Neural cell (in vitro differentiated cells): ENCODE measurements around the gene GABRB2. TPM values are rescaled to one million over a fixed set of nuclear protein-coding genes. Genes with fewer than 3 reads are reported as not detected.

Source experiments
- H2AFZ ChIP-seq: fragments of 200-600, 300-800 bp; sonication (generic), shearing (Covaris generic); 2 replicates; pipeline ENCODE4 v1.6.0; 2014; ENCODE audit warnings: low read depth, mild to moderate bottlenecking, antibody characterized with exemption, low read length, moderate library complexity
- H3F3A ChIP-seq: fragments of 200-600 bp; shearing (Covaris generic); 2 replicates; pipeline ENCODE4 v1.6.1; 2016; ENCODE audit warnings: mild to moderate bottlenecking, moderate library complexity, mixed read lengths, antibody characterized with exemption, low read length; ENCODE audit not compliant: insufficient read depth, poor library complexity, severe bottlenecking
- H3K27ac ChIP-seq: fragments of 200-600, 300-800 bp; sonication (generic), shearing (Covaris generic); 2 replicates; pipeline ENCODE4 v1.5.1; 2014; ENCODE audit warnings: mild to moderate bottlenecking, low read length, moderate library complexity
- H3K27me3 ChIP-seq: fragments of 300-800, 200-600 bp; sonication (generic), shearing (Covaris generic); 2 replicates; pipeline ENCODE4 v1.6.0; 2014; ENCODE audit warnings: mild to moderate bottlenecking, low read depth, low read length, moderate library complexity; ENCODE audit not compliant: insufficient read depth
- H3K36me3 ChIP-seq: fragments of 300-800, 200-600 bp; sonication (generic), shearing (Covaris generic); 2 replicates; pipeline ENCODE4 v1.5.1; 2014; ENCODE audit warnings: mild to moderate bottlenecking, antibody characterized with exemption, low read length, moderate library complexity; ENCODE audit not compliant: insufficient read depth
- H3K4me2 ChIP-seq: fragments of 300-800, 200-600 bp; sonication (generic), shearing (Covaris generic); 2 replicates; pipeline ENCODE4 v1.6.0; 2014; ENCODE audit warnings: mild to moderate bottlenecking, low read length
- H3K4me3 ChIP-seq: fragments of 300-800, 200-600 bp; sonication (generic), shearing (Covaris generic); 2 replicates; pipeline ENCODE4 v1.5.1; 2014; ENCODE audit warnings: mild to moderate bottlenecking, low read length, moderate library complexity
- H3K79me2 ChIP-seq: fragments of 200-600 bp; shearing (Covaris generic); replicated peaks from 2 replicates; pipeline ENCODE4 v1.6.0; 2014; ENCODE audit warnings: mild to moderate bottlenecking, low read length, moderate library complexity; ENCODE audit not compliant: insufficient read depth
- H3K9ac ChIP-seq: fragments of 300-800, 200-600 bp; sonication (generic), shearing (Covaris generic); 2 replicates; pipeline ENCODE4 v1.6.1; 2016; ENCODE audit warnings: mild to moderate bottlenecking, low read length, mixed read lengths
- H3K9me2 ChIP-seq: fragments of 200-600 bp; shearing (Covaris generic); 2 replicates; pipeline ENCODE4 v1.6.1; 2016; ENCODE audit warnings: mild to moderate bottlenecking, low read length, mixed read lengths; ENCODE audit not compliant: insufficient read depth
- H3K9me3 ChIP-seq: fragments of 200-600, 300-800 bp; sonication (generic), shearing (Covaris generic); 2 replicates; pipeline ENCODE4 v1.6.1; 2016; ENCODE audit warnings: mild to moderate bottlenecking, mixed run types, low read length, moderate library complexity, mixed read lengths
- H4K20me1 ChIP-seq: fragments of 200-600 bp; shearing (Covaris generic); 2 replicates; pipeline ENCODE4 v1.6.1; 2016; ENCODE audit warnings: mild to moderate bottlenecking, mixed run types; ENCODE audit not compliant: insufficient read depth
- CTCF ChIP-seq: fragments of 450-650 bp; IDR thresholded peaks from 2 replicates; pipeline ENCODE4 v1.5.1; 2014; ENCODE audit warnings: antibody characterized with exemption, mild to moderate bottlenecking, moderate library complexity; ENCODE audit not compliant: poor library complexity, severe bottlenecking
- EP300 ChIP-seq: fragments of 450-650 bp; conservative IDR thresholded peaks from 2 replicates; pipeline ENCODE4 v1.6.1; 2014; ENCODE audit warnings: antibody characterized with exemption, mild to moderate bottlenecking, moderate library complexity; ENCODE audit not compliant: poor library complexity, severe bottlenecking
- EZH2 ChIP-seq: fragments of 200-600, 300-800 bp; shearing (Covaris generic), sonication (generic); IDR thresholded peaks from 2 replicates; pipeline ENCODE4 v1.6.1; 2014; ENCODE audit warnings: antibody characterized with exemption, low read length, borderline replicate concordance, mild to moderate bottlenecking; ENCODE audit not compliant: insufficient read depth, poor library complexity, severe bottlenecking
- MXI1 ChIP-seq: fragments of 450-650 bp; conservative IDR thresholded peaks from 2 replicates; pipeline ENCODE4 v1.6.1; 2014; ENCODE audit warnings: antibody characterized with exemption, mild to moderate bottlenecking; ENCODE audit not compliant: poor library complexity, severe bottlenecking
- POLR2AphosphoS5 ChIP-seq: IDR thresholded peaks from 2 replicates; pipeline ENCODE4 v1.6.1; 2012
- RAD21 ChIP-seq: fragments of 450-650 bp; conservative IDR thresholded peaks from 2 replicates; pipeline ENCODE4 v1.6.1; 2014; ENCODE audit warnings: antibody characterized with exemption, mild to moderate bottlenecking, moderate library complexity
- REST ChIP-seq: IDR thresholded peaks from 2 replicates; pipeline ENCODE4 v1.6.1; 2012; ENCODE audit warnings: borderline replicate concordance
- SMC3 ChIP-seq: fragments of 450-650 bp; conservative IDR thresholded peaks from 2 replicates; pipeline ENCODE4 v1.6.1; 2014; ENCODE audit warnings: antibody characterized with exemption, mild to moderate bottlenecking, moderate library complexity; ENCODE audit not compliant: poor library complexity
- TAF1 ChIP-seq: IDR thresholded peaks from 2 replicates; pipeline ENCODE4 v1.6.1; 2012; ENCODE audit warnings: low read depth
- polyA plus RNA-seq: library from polyadenylated mRNA; depleted of rRNA; stranded (reverse); fragments of >200 nt; gene quantifications from 2 replicates; pipeline ENCODE4 v1.2.3, GENCODE V29; 2014

Gene GABRB2
- polyA plus RNA-seq, 1 donor from 2014 or later = 106 TPM

- Histone ChIP-seq H3K27me3 (no peaks in the 10 kb centered on the region), H2AFZ (no peak overlapping the region), H3K9me2 (no peaks in the 10 kb centered on the region), H3K9ac (no peak overlapping the region), H3F3A (peaks cover 4% of the 10 kb centered on the region), H4K20me1 (no peaks in the 10 kb centered on the region), H3K4me3 (no peak overlapping the region), H3K9me3 (no peaks in the 10 kb centered on the region), H3K79me2 (no peaks in the 10 kb centered on the region), H3K4me2 (no peak overlapping the region), H3K36me3 (peaks cover 13% of the 10 kb centered on the region), H3K27ac (no peak overlapping the region)
- TF ChIP-seq REST (no peak), EP300 (no peak), POLR2AphosphoS5 (no peak), CTCF (no peak), EZH2 (no peak), TAF1 (no peak), MXI1 (no peak), RAD21 (no peak), SMC3 (no peak)
Measured at GRCh38 chr5:161530700-161531099, 15.8 kb downstream of the GABRB2 start.

GRCh38 chr5:161513942-161514341 is 32.6 kb downstream of the GABRB2 start:
- H3K9ac ChIP-seq = no peak overlapping the region
- H3K79me2 ChIP-seq = no peaks in the 10 kb centered on the region
- TF ChIP-seq SMC3 = no peak
- no peak for TF ChIP-seq MXI1
- TF ChIP-seq EP300 = no peak
- TF ChIP-seq RAD21 = no peak
- no peak for TF ChIP-seq POLR2AphosphoS5
- no peak for TF ChIP-seq TAF1
- no peak for TF ChIP-seq EZH2
- no peak for TF ChIP-seq CTCF
- no peak for TF ChIP-seq REST
- no peak overlapping the region for H3K4me2 ChIP-seq
- H3F3A ChIP-seq = no peaks in the 10 kb centered on the region
- no peaks in the 10 kb centered on the region for H4K20me1 ChIP-seq
- H3K9me3 ChIP-seq = no peaks in the 10 kb centered on the region
- no peaks in the 10 kb centered on the region for H3K9me2 ChIP-seq
- H3K36me3 ChIP-seq = no peaks in the 10 kb centered on the region
- H2AFZ ChIP-seq = no peak overlapping the region
- H3K4me3 ChIP-seq = no peak overlapping the region
- no peaks in the 10 kb centered on the region for H3K27me3 ChIP-seq
- H3K27ac ChIP-seq = no peak overlapping the region
